Activated T-cell treated with anti-CD3 and anti-CD28 coated beads, Interleukin-2, amount 50 U/mL, for 24 hours (primary cell): Measurements from ENCODE around the gene FOXN1.

Source experiments
- DNase-seq: peaks from one replicate; pipeline ENCODE4 v3.0.0-alpha.2; 2020
- H3K27ac Mint-ChIP-seq: 2 replicates; pipeline ENCODE4 v1.8.0; 2020; ENCODE audit warnings: mild to moderate bottlenecking, mixed read lengths
- H3K27me3 Mint-ChIP-seq: 2 replicates; pipeline ENCODE4 v1.8.0; 2020; ENCODE audit warnings: mixed read lengths
- H3K36me3 Mint-ChIP-seq: 2 replicates; pipeline ENCODE4 v1.8.0; 2020; ENCODE audit warnings: low read depth, mixed read lengths
- H3K4me1 Mint-ChIP-seq: 2 replicates; pipeline ENCODE4 v1.8.0; 2020; ENCODE audit warnings: low read depth, mixed read lengths
- H3K4me3 Mint-ChIP-seq: 2 replicates; pipeline ENCODE4 v1.8.0; 2020; ENCODE audit warnings: mild to moderate bottlenecking, moderate library complexity, mixed read lengths
- H3K9me3 Mint-ChIP-seq: 2 replicates; pipeline ENCODE4 v1.8.0; 2020; ENCODE audit warnings: mixed read lengths

The FOXN1 gene

GRCh38 chr17:28472871-28473497 lies 33.2 kb upstream of the FOXN1 start:
- Mint-ChIP-seq H3K4me1 (peaks cover 25% of the 10 kb centered on the region), H3K27me3 (no peaks in the 10 kb centered on the region), H3K27ac (no peak overlapping the region), H3K9me3 (no peaks in the 10 kb centered on the region), H3K36me3 (no peaks in the 10 kb centered on the region), H3K4me3 (no peak overlapping the region)
- no peak for DNase-seq

- Mint-ChIP-seq H3K9me3 (no peaks in the 10 kb centered on the region), H3K4me3 (no peak within 1 kb of the TSS), H3K27me3 (no peaks in the 10 kb centered on the region), H3K4me1 (peaks cover 22% of the 10 kb centered on the region), H3K36me3 (no peaks in the 10 kb centered on the region), H3K27ac (no peak within 1 kb of the TSS)
- no peak for DNase-seq
Measured at GRCh38 chr17:28473542-28473941, 32.6 kb upstream of the FOXN1 start, which contains the start of gene SLC13A2. TSS of gene SLC13A2 (plus strand) at chr17:28473644. CDS start at chr17:28473713, 69 bp downstream.

- no peaks in the 10 kb centered on the region for H3K27me3 Mint-ChIP-seq
Measured at GRCh38 chr17:28474111-28474531, 32.0 kb upstream of the FOXN1 start.

GRCh38 chr17:28475151-28475900 lies 30.8 kb upstream of the FOXN1 start:
- no peak overlapping the region for H3K27ac Mint-ChIP-seq
- H3K4me3 Mint-ChIP-seq, result no peak overlapping the region
- H3K36me3 Mint-ChIP-seq, result no peaks in the 10 kb centered on the region
- H3K27me3 Mint-ChIP-seq, result no peaks in the 10 kb centered on the region
- DNase-seq, result no peak
- peaks cover 13% of the 10 kb centered on the region for H3K4me1 Mint-ChIP-seq
- H3K9me3 Mint-ChIP-seq, result no peaks in the 10 kb centered on the region

More at GRCh38 chr17:28474111-28474531, 32.0 kb upstream of the FOXN1 start:
- no peaks in the 10 kb centered on the region for H3K36me3 Mint-ChIP-seq
- no peak overlapping the region for H3K27ac Mint-ChIP-seq
- no peak for DNase-seq
- peaks cover 17% of the 10 kb centered on the region for H3K4me1 Mint-ChIP-seq
- no peaks in the 10 kb centered on the region for H3K9me3 Mint-ChIP-seq
- no peak overlapping the region for H3K4me3 Mint-ChIP-seq

GRCh38 chr17:28476076-28476865 lies 29.9 kb upstream of the FOXN1 start:
- no peak for DNase-seq
- Mint-ChIP-seq H3K27ac (no peak overlapping the region), H3K27me3 (no peaks in the 10 kb centered on the region), H3K4me3 (no peak overlapping the region), H3K4me1 (peaks cover 10% of the 10 kb centered on the region), H3K9me3 (no peaks in the 10 kb centered on the region), H3K36me3 (no peaks in the 10 kb centered on the region)

GRCh38 chr17:28477928-28478327 lies 28.2 kb upstream of the FOXN1 start:
- Mint-ChIP-seq H3K36me3 (no peaks in the 10 kb centered on the region), H3K27me3 (no peaks in the 10 kb centered on the region), H3K9me3 (no peaks in the 10 kb centered on the region), H3K4me1 (peaks cover 10% of the 10 kb centered on the region), H3K27ac (no peak overlapping the region), H3K4me3 (no peak overlapping the region)
- DNase-seq, result no peak

- no peak overlapping the region for H3K27ac Mint-ChIP-seq
- H3K4me1 Mint-ChIP-seq, result peaks cover 10% of the 10 kb centered on the region
- no peak for DNase-seq
- H3K27me3 Mint-ChIP-seq, result no peaks in the 10 kb centered on the region
- no peaks in the 10 kb centered on the region for H3K36me3 Mint-ChIP-seq
- no peaks in the 10 kb centered on the region for H3K9me3 Mint-ChIP-seq
- no peak overlapping the region for H3K4me3 Mint-ChIP-seq
Measured at GRCh38 chr17:28478712-28479615, 27.2 kb upstream of the FOXN1 start.

GRCh38 chr17:28480278-28480677 lies 25.9 kb upstream of the FOXN1 start:
- Mint-ChIP-seq H3K4me1 (peaks cover 14% of the 10 kb centered on the region), H3K27ac (no peak overlapping the region), H3K36me3 (no peaks in the 10 kb centered on the region), H3K27me3 (no peaks in the 10 kb centered on the region), H3K4me3 (no peak overlapping the region), H3K9me3 (no peaks in the 10 kb centered on the region)
- DNase-seq, result no peak

- no peak overlapping the region for H3K4me3 Mint-ChIP-seq
- H3K9me3 Mint-ChIP-seq, result no peaks in the 10 kb centered on the region
- H3K36me3 Mint-ChIP-seq, result no peaks in the 10 kb centered on the region
- no peak for DNase-seq
- H3K4me1 Mint-ChIP-seq, result peaks cover 7% of the 10 kb centered on the region
- no peaks in the 10 kb centered on the region for H3K27me3 Mint-ChIP-seq
- no peak overlapping the region for H3K27ac Mint-ChIP-seq
Measured at GRCh38 chr17:28480799-28481571, 25.2 kb upstream of the FOXN1 start.

GRCh38 chr17:28482551-28483199 lies 23.5 kb upstream of the FOXN1 start:
- no peaks in the 10 kb centered on the region for H3K9me3 Mint-ChIP-seq

GRCh38 chr17:28484296-28484695 lies 21.9 kb upstream of the FOXN1 start:
- no peak overlapping the region for H3K27ac Mint-ChIP-seq
- H3K4me1 Mint-ChIP-seq, result peaks cover 6% of the 10 kb centered on the region
- H3K36me3 Mint-ChIP-seq, result no peaks in the 10 kb centered on the region
- DNase-seq, result no peak
- H3K4me3 Mint-ChIP-seq, result no peak overlapping the region
- H3K9me3 Mint-ChIP-seq, result no peaks in the 10 kb centered on the region
- no peaks in the 10 kb centered on the region for H3K27me3 Mint-ChIP-seq

More at GRCh38 chr17:28482551-28483199, 23.5 kb upstream of the FOXN1 start:
- Mint-ChIP-seq H3K27me3 (no peaks in the 10 kb centered on the region), H3K36me3 (no peaks in the 10 kb centered on the region), H3K27ac (no peak overlapping the region), H3K4me1 (peaks cover 6% of the 10 kb centered on the region), H3K4me3 (no peak overlapping the region)
- no peak for DNase-seq

- Mint-ChIP-seq H3K4me1 (peaks cover 6% of the 10 kb centered on the region), H3K4me3 (no peak overlapping the region), H3K9me3 (no peaks in the 10 kb centered on the region), H3K36me3 (no peaks in the 10 kb centered on the region), H3K27me3 (no peaks in the 10 kb centered on the region), H3K27ac (no peak overlapping the region)
- no peak for DNase-seq
Measured at GRCh38 chr17:28485049-28485448, 21.1 kb upstream of the FOXN1 start.

GRCh38 chr17:28487881-28488532 lies 18.1 kb upstream of the FOXN1 start:
- Mint-ChIP-seq H3K27me3 (no peaks in the 10 kb centered on the region), H3K4me3 (no peak overlapping the region), H3K9me3 (no peaks in the 10 kb centered on the region), H3K4me1 (peaks cover 6% of the 10 kb centered on the region), H3K36me3 (no peaks in the 10 kb centered on the region), H3K27ac (no peak overlapping the region)
- no peak for DNase-seq
